ENCODE data around the gene TBX22.
"Not testable (repeated sequence)": the region's sequence is repeated elsewhere in the genome, so short reads cannot be mapped to it uniquely, and the experiment has no call there.

TBX22 gene

GRCh38 chrX:80026116-80026515 lies 11.6 kb downstream of the TBX22 start:
- TF ChIP-seq CTCF (IDR thresholded peaks at IDR 0.05; ENCODE audit: low read depth, low read length), result no peak

GRCh38 chrX:80066156-80066555 lies 51.6 kb downstream of the TBX22 start:
- not testable (repeated sequence) for H3K4me3 ChIP-seq (ENCODE audit: low read depth, low read length)

More at GRCh38 chrX:80026116-80026515, 11.6 kb downstream of the TBX22 start:
- H3K4me3 ChIP-seq (ENCODE audit: low read depth, low read length), result no peak overlapping the region

- H3K4me3 ChIP-seq (ENCODE audit: low read depth, low read length), result not testable (repeated sequence)
Measured at GRCh38 chrX:80075625-80076024, 61.1 kb downstream of the TBX22 start.
